ENCODE results near the gene CFAP69.
"Not testable (repeated sequence)": the region's sequence is repeated elsewhere in the genome, so short reads cannot be mapped to it uniquely, and the experiment has no call there.

Gene CFAP69

GRCh38 chr7:90232430-90232829, 12.5 kb upstream of the CFAP69 start:
- in situ Hi-C loops (cut with MboI; ENCODE audit: low sequenced_read_pairs) = no loop called here

GRCh38 chr7:90233569-90233968, 11.4 kb upstream of the CFAP69 start:
- in situ Hi-C loops (cut with MboI; ENCODE audit: low sequenced_read_pairs) = no loop called here

- in situ Hi-C loops (cut with MboI; ENCODE audit: low sequenced_read_pairs) = no loop called here
Observed at GRCh38 chr7:90236721-90237289, 8.2 kb upstream of the CFAP69 start.

- in situ Hi-C loops (cut with MboI; ENCODE audit: low sequenced_read_pairs) = no loop called here
Observed at GRCh38 chr7:90238022-90238421, 7.0 kb upstream of the CFAP69 start.

DNA sequence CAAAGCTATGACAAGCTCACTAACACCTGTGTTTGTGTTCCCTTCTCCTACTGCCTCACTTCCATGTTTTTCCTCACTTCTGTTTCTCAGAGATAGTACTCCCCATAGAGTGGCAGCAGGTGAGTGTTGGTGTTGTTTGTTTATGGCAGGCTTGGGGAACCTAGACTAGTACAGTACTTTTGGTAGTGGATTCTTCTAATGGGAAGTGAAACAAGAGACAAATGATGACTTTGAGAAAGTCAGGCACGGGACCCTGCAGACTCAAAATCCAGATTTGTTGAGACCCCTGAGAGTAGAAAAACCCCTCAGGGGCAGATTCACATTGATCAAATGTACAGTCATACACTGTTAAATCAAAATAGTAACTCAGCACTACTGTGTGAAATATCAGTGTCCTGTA, 6.4 kb upstream of the CFAP69 start:
- in situ Hi-C loops (cut with MboI; ENCODE audit: low sequenced_read_pairs) = no loop called here

DNA sequence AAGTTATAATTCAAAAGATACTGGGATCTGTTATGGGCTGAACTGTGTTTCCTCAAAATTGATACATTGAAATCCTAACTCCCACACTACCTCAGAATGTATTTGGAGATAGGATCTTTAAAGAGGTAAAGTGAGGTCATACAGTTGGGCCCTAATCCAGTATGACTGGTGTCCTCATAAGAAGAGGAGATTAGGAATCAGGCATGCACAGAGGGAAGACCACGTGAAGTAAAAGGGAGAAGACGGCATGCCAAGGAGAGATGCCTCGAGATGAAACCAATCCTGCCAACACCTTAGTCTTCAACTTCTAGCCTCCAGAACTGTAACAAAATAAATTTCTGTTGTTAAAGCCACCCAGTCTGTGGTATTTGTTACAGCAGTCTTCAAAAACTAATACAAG, 5.9 kb upstream of the CFAP69 start:
- in situ Hi-C loops (cut with MboI; ENCODE audit: low sequenced_read_pairs) = no loop called here

DNA sequence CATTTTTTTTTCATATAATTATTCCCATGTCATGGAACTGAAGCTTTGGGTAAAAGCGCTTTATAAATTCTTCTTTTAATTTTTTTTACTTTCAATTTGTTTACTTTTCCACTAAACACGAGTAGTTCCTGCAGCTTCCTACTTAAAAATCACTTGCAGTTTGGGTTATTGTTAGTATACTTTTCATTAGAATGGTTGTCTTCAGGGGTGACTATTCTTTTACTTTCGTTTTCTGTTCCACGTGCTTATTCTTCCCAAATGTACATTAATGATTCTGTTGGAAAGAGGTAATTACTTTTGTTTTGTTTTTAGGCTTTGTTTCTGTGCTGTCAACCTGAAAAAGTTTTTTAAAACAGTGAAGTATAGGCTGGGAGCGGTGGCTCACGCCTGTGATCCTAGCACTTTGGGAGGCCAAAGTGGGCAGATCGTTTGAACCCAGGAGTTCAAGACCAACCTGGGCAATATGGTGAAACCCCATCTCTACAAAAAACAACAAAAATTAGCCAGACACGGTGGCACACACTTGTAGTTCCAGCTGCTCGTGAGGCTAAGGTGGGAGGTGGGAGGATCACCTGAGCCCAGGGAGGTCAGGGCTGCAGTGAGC, 5.2 kb upstream of the CFAP69 start:
- in situ Hi-C loops (cut with MboI; ENCODE audit: low sequenced_read_pairs) = no loop called here

DNA sequence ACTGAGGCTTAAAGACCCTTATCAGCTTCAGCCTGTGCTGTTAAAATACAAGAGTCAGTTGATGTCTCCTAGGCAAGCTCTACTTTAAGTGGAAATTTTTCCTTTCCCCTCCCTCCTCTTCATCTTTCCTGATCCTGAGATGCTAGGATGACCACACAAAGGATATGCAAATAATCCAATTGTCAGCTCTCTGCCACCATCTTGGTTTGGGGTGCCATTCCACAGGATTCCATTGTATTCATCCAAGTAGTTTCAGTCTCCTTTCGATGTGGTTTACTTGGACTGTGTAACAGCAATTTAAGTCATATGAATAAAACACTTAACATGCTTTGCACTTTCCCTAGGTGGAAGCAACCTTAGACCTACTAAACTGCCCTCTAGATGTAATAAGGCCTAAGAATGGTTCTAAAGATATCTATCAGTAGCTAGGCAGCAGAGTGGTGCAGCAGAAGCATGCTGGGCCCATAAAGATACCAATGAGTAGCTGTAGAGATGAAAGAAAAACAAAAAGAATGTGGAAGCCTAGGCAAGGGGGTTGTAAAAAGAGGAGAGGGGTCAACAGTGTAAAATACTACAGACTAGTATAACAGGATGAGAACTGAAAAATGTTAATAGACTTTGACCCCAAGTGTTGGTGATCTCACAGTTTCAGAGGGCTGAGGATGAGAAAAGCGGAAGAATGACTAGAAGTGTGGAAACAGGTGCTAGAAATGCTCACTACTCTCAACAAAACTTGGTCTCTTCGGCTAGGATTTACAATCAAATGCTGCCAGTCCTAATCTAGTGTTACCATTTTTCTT, 2.4 kb upstream of the CFAP69 start:
- in situ Hi-C loops (cut with MboI; ENCODE audit: low sequenced_read_pairs) = no loop called here

GRCh38 chr7:90243556-90243955, 1.4 kb upstream of the CFAP69 start:
- in situ Hi-C loops (cut with MboI; ENCODE audit: low sequenced_read_pairs) = no loop called here

DNA sequence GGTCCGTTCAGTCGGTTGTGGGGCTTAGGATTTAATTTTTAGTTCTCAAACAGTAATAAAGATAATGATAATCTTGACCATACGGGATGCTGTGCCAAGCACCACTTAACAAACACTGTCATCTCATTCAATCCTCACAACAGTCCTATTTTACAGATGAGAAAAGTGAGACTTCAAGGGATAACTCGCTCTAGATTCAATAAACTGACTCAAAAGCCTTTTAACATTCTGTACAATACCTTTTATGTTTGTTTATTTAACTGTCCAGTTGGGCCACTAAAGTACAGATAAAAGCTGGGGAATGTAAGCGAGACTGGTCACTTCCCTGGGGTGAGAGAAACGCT, 437 bp upstream of the CFAP69 start:
- in situ Hi-C loops (cut with MboI; ENCODE audit: low sequenced_read_pairs) = no loop called here

DNA sequence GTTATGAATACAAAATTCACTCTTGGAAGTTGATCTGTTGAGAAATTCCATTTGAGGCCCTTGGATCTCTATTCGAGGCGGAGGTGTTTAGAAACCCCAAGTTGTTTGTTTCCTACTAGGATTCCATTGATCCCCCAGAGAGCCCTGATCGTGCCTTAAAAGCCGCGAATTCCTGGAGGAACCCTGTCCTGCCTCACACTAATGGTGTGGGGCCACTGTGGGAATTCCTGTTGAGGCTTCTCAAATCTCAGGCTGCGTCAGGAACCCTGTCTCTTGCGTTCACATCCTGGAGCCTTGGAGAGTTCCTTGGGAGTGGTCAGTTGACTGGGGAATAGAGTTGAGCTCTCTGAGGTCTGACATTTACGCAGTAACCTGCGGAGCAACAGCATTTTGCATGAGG, 1.2 kb downstream of the CFAP69 start:
- in situ Hi-C loops (cut with MboI; ENCODE audit: low sequenced_read_pairs) = no loop called here

- in situ Hi-C loops (cut with MboI; ENCODE audit: low sequenced_read_pairs) = no loop called here
Observed at GRCh38 chr7:90248706-90249105, 3.7 kb downstream of the CFAP69 start.

GRCh38 chr7:90250601-90251303, 5.8 kb downstream of the CFAP69 start:
- in situ Hi-C loops (cut with MboI; ENCODE audit: low sequenced_read_pairs) = no loop called here

DNA sequence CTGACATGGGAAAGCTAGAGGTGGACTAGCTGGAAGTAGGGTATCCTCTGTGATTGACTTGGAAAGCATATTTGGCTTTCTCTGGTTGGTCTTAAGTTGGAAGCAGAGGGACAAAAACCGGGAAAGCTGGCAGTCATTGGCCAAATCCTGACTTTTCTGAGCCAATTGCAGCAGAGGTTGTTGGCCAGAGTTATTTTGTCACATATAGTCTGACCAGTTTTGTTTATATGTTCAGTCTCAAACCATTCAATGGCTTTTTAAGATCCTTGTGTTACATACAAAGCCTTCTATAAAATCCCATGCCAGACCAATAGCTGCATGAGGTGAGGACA, 6.3 kb downstream of the CFAP69 start:
- in situ Hi-C loops (cut with MboI; ENCODE audit: low sequenced_read_pairs) = no loop called here

GRCh38 chr7:90256011-90256410, 11.0 kb downstream of the CFAP69 start:
- in situ Hi-C loops (cut with MboI; ENCODE audit: low sequenced_read_pairs) = not testable (repeated sequence)

GRCh38 chr7:90256778-90257177, 11.8 kb downstream of the CFAP69 start:
- in situ Hi-C loops (cut with MboI; ENCODE audit: low sequenced_read_pairs) = no loop called here

GRCh38 chr7:90261441-90261840, 16.5 kb downstream of the CFAP69 start:
- in situ Hi-C loops (cut with MboI; ENCODE audit: low sequenced_read_pairs) = no loop called here

DNA sequence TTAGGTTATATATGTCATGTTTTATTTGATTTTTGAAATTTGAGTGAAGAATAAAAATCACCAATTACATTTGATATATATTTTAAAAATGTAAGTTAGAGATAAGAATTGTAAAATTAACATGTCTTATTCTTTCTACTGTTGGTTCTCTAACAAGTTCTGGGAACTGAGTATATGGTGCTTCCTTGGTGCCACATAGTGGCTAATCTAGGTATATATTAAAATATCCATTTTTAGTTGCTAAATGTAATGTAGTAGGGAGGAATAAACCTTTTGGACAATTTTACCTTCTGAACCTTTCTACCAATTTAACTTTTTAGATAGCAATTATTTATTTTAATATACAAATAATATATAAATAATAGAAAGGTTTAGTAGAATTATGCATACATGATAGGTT, 17.5 kb downstream of the CFAP69 start:
- in situ Hi-C loops (cut with MboI; ENCODE audit: low sequenced_read_pairs) = no loop called here

DNA sequence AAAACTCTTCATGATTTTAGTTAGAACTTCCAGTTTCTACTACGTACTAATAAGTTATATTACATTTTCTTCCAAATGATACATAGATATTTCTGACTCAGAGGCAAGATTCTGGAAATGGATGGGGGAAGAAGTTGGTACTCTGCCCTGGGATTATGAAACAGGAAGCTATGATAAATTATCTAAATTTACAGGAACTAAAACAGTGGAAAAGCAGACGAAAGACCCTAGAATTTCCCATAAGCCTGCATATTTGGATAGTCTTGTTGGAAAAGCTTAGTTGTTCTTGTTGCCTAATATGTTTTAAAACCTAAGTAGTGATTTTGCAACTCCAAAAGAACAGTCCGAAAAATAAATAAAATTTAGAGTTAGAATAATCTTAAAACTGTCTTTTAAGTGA, 21.8 kb downstream of the CFAP69 start:
- in situ Hi-C loops (cut with MboI; ENCODE audit: low sequenced_read_pairs) = no loop called here

DNA sequence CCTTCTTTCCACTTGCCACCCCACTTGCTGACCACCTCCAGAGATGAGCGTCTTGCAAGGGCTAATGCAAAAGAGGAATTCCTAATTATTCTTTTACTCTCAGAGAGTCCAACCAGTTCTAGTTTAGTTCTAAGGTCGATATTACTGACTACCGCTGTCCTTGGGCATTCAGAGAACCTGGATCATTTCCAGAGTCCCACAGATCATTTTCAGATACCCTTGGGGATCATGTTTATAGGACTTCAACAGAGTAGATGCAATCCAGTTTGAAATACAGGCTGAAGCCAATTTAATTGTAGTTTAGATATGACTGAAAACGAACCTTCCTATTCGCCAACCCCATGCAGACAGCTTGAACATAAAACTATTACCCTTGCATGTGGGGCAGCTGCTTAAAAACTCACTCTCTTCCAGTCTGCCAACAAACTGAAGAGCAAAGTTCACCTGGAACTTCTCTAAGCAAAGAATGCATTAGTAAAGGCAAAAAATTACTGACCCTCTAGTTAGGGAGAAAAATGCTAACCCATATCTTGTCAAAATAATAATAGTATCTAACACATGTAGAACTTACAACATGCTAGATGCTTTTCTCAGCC, 22.4 kb downstream of the CFAP69 start:
- in situ Hi-C loops (cut with MboI; ENCODE audit: low sequenced_read_pairs) = no loop called here

DNA sequence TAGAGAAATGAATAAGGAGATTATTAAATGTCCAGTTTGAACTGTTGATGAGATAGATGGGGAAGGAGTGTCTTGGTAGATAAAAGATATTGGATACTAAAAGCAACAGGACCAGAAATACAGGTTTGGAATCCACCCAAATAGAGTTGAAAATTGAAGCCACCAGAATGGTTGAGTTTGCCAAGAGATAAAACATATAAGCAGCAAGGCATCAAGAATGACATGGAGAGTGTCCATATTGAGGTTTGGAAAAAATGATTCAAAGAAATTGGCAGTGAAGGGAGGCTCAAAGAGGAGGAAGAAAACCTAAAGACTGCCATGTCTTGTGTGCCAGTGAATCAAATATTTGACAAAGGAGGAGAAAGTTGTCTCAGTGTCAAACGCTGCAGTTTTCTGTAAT, 24.2 kb downstream of the CFAP69 start:
- in situ Hi-C loops (cut with MboI; ENCODE audit: low sequenced_read_pairs) = no loop called here

Data from HL-60/S4 treated with retinoic acid at 250 ng/mL for 4 days and 3 days (cell line).